ENCODE measurements around the gene PHLDB2.

PHLDB2 gene

GRCh38 chr3:112000966-112001365, 141.9 kb downstream of the PHLDB2 start:
- DNase-seq, result no peak

- DNase-seq, result no peak
Observed at GRCh38 chr3:112001526-112001925, 142.5 kb downstream of the PHLDB2 start.

DNA sequence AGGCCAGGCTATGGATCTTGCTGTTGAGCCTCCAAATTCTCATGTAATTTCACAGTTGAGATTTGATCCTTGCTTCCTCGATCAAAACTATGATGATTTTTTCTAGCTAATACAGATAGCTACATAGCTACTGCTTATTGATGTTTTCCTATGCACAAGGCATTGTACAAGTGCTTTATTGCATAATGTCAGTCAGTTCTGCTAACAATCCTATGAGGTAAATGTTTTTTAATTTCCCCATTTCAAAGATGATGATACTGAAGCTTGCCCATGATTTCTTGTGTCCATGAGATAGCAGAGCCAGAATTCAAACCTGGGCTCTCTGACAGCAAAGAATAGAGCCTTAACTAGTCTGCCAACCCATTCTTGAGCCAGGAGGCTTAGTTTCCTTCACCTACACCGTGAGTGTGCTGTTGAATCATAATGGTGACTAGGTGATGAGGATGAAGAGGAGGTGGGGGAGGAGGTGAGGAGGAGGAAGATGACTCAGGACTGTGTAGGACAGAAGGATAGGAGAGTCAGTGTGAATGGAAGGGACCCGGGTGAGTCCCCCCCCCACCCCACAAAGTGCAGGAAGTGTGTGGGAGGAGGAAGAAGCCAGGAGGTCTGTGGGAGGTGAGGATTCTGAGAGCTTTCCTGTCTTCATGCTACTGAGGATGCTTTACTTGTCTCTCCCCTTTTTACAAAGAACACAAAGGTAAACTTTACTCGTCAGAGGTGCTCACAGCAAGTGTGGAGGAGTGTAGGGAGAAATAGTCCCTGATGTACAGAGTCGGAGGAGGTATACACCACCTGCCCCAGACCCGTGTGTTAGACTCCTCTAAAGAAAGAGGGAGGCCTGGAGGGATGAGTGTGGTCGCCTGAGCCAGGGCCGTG, 143.3 kb downstream of the PHLDB2 start:
- peak; percentile 21 for DNase-seq

DNA sequence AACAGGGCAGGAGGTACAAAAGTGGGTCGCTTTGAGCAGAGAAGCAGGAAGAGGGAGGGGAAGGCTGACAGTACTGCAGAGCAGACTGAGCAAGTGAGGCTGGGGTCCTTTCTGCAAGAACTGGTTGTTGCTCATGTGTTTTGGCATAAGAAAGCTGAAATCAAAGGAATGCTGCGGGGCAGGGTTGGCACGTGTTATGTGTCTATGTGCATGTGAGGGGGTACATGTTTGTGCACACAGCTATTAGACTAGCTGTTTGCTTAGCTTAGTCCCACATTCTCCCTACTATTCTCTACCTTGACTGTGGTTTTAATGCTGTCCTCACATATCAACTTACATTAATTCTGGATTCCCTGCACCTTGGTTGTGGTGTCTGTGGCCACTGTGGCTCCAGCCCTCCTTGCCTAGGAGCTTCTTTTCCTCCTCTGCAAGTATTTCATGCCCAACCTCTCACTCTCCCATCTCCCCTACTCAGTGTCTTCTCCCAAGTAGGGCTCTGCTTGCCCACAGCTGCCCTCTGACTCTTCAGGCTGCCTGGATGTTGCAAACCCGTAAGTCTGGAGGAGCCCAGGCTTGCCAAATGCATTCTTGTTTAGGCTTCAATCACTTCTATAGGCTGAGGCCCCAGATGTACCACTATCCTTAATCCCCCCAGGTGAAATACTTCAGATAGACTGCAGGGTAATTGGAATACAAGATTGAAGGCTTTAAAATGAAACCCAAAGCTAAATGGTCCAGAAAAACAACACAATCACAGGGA, 144.4 kb downstream of the PHLDB2 start:
- DNase-seq, result no peak

- no peak for DNase-seq
Observed at GRCh38 chr3:112004187-112004586, 145.1 kb downstream of the PHLDB2 start.

DNA sequence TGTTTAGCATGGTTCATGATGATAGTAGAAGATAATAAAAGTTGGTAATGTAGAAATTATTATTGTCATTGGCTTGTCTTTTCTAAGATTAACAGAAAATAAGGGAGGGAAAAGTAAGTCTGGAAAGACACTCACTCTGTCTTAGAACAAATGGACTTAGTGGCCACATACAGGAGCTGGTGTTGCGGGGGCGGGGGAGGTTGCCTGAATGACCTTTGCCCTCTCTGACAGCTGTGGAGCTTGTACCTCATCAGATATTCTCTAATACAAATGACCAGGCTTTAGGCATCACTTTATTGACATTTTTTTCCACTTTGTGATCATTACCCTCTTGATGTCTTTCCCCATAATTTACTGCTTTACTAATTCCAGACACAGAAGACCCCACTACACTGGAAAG, 145.6 kb downstream of the PHLDB2 start:
- no peak for DNase-seq

DNA sequence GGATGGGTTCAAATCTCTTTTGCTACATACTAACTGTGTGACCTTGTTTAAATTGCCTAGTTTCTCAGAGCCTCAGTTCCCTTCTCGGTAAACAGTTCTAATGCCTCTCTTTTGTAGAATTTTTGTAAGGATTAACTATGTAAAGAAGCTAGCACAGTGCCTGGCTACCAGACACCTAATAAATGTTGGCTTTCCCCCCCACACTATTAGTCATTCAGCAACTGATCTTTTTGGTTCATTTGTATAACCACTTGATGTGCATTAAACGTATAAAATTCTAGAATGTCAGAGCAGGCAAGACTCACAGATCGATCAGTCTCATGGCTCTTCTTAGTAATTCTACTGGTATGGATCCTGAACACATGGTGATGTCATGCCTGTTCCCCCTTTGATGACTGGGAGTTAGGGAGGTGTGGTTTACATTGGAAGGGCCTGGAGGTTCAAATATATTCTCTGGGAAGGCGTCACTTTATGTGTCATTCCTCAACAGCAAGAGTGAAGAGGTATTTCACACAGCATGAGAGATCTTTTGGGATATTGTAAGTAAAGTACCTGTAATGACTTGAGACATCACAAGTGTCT, 146.1 kb downstream of the PHLDB2 start:
- peak; percentile 69 for DNase-seq

- DNase-seq, result peak; percentile 28
Observed at GRCh38 chr3:112007633-112008032, 148.6 kb downstream of the PHLDB2 start.

DNA sequence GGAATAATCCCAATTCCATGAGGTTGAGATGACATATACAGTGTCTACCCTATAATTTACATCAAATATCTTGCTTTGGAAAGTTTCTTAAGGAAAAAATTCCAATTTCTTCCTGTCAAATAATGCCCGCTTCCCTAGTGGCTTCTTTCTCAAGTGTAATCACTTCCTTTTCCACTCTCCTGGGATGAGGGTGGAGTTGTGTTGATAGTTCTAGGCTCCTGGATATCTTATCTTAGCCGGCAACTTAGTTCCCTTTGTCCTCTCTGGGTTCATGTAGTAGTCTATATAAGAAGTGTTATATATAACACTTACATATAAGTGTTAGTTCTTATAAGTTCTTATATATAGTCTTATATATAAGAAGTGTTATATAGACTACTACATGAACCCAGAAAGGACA, 150.6 kb downstream of the PHLDB2 start:
- DNase-seq, result no peak

DNA sequence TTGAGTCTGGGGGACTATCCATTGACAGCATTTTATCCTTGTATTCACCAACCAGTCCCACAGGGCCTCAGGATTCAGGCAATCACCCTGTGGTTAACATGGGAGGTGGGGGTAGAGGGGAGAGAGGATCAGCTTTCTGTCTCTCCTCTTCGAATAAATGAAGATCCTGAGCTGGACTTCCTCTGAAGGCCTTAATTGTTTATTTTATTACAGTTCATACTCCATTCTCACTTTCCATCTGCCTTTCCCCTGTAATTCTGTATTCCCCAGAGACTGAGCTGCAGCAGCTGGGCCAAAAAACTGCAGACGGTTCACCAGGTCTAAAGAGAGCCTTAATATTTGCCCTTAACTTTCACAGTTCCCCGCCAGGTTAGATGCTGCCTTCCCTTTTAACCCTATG, 151.6 kb downstream of the PHLDB2 start:
- no peak for DNase-seq

- no peak for DNase-seq
Observed at GRCh38 chr3:112011376-112011940, 152.4 kb downstream of the PHLDB2 start.

DNA sequence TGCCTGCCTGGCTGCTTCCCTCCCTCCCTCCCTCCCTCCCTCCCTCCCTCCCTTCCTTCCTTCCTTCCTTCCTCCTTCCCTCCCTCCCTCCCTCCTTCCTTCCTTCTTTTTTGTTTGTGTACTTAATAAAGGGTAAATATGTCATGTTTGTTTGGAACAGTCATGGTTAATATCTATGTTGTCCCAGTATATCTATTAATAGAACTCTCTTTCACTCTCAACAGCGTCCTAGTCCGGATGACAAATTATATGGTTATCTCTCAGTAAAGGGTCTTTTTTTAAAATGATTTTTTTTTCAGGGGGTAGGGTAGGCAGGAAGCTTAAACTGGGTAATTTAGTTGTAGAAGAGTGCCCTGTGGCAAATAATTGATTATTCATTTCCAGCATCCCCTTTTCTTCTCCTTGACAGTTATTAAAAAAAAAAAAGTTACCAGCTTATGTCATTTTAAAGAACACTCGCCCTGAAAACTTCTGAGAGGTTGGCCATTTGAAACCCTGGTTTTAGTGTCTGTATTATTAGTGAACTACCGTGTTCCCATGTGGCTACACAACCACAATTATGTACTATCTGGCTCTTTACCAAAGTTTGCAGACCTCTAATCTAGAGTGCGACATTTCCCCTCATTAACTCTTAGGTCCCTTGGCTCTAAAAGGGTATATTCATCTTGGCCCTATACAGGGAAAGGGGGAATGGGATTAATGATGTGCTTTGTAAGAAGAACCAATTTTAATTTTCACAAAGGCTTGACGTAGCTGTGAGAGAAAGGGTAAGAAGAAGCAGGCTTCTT, 153.3 kb downstream of the PHLDB2 start:
- no peak for DNase-seq

- DNase-seq, result peak; percentile 62
Observed at GRCh38 chr3:112013058-112013783, 154.2 kb downstream of the PHLDB2 start.

DNA sequence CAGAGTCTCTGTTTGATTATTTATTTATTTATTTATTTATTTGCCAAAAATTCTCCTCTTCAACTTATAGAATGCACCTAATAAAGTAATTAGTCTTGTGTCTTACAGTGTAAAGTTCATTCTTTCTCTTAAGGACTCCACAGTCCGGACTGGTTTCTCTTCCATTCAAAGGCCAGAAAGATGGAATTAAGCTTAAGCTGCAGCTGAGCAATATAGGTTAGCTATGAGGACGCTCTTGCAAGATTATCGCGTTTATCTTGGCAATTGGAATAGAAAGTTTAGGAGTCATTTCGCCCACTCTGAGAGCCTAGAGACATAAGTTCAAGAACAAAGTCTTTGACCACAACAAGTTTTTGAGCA, 154.7 kb downstream of the PHLDB2 start:
- no peak for DNase-seq

GRCh38 chr3:112017091-112017490, 158.0 kb downstream of the PHLDB2 start:
- DNase-seq, result peak; percentile 15

- no peak for DNase-seq
Observed at GRCh38 chr3:112018712-112019111, 159.6 kb downstream of the PHLDB2 start.

- DNase-seq, result no peak
Observed at GRCh38 chr3:112019716-112020115, 160.7 kb downstream of the PHLDB2 start.

DNA sequence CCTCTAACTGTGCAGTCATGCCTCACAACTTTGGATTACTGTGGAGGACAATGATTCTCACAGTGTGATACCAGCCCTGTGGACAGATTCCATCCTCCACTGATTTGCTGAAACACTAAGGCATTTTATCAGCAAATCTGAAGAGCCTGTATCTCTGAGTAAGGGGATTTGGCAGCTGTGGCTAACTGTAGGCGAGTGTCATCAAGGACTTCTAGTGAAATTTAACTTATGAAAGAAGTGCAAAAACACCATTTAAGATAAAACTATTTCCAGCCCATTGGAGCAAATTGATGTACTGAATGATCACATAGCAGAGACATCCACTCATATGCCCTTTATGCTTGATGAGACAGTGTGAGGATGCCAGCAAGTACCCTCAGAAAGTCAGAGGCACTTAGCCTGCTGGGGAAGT, 161.6 kb downstream of the PHLDB2 start:
- no peak for DNase-seq
